Activated gamma-delta T cell treated with Interleukin-2 at 50 U/mL for 16 hours (primary cell): ENCODE data around the gene KIF4B.

Experiments
- DNase-seq: peaks from one replicate; pipeline ENCODE4 v3.0.0-alpha.2; 2020

KIF4B gene

DNA sequence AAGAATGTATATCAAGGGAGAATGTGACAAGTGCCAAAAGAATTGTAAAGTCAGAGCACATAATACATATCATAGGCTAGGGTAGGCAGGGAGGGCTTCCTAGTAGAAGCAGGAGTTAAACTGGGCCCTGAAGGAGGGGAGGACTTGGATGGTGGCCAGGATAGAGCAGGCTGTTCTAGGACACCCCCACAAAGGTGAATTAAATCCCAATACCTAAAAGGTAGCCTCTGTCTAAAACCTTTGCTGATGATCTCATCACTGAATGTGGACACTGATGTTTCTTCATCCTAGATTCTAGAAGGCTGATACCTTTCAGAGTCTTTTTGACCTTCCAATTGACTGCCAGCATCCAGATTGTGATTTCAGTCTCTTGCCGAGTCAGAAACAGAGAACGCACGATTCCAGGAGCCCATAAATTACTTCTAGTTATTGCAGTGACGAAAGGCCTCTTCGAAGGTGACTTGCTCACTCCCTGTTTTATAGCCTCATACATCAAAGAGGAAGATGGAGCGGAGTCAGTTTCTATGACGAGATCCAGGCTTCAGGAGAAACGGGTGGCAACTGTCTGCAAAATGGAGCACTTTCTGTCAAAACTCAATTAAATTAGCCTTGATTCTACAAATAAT lies 43.2 kb downstream of the KIF4B start:
- DNase-seq, result no peak

DNA sequence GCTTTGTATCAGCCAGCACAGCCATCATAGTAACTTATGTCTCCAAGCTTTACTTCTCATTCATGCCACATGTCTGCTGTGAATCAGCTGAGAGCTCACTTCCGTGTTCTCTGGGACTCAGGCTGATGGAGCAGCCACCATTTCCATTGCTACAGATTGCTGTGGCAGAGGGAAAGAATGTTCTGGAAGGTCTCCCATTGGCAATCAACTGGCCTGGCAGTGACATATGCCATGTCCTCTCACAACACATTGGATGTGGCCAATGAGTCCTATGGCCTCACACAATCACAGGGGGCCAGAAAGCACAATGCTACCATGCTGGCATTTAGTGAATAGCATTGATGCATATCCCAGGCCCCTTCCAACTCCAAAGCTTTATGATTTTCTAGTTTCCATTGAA lies 44.1 kb downstream of the KIF4B start:
- DNase-seq, result no peak

GRCh38 chr5:155064580-155064979 lies 51.0 kb downstream of the KIF4B start:
- DNase-seq, result no peak

GRCh38 chr5:155066886-155067595 lies 53.5 kb downstream of the KIF4B start:
- no peak for DNase-seq
